ENCODE results near the gene E2F3.

Gene E2F3

DNA sequence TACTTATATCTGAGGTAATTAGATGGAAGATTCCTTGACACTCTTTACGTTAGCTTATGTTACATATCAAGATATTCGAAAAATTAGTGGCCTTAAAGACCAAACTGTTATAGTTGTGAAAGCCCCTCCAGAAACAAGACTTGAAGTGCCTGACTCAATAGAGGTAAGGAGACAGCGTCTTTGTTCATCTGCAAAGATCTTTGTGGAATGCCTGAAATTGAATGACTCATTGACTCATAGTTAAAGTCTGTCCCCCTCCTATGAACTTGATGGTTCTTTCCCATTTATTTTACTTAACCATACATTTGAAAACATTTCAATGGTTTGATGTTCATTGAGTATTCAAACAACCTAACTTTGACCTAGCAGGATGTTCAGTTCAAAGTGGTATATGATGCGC, 85.0 kb downstream of the E2F3 start:
- H3K4me2 ChIP-seq: no peak overlapping the region
- TF ChIP-seq, protein P1, sequence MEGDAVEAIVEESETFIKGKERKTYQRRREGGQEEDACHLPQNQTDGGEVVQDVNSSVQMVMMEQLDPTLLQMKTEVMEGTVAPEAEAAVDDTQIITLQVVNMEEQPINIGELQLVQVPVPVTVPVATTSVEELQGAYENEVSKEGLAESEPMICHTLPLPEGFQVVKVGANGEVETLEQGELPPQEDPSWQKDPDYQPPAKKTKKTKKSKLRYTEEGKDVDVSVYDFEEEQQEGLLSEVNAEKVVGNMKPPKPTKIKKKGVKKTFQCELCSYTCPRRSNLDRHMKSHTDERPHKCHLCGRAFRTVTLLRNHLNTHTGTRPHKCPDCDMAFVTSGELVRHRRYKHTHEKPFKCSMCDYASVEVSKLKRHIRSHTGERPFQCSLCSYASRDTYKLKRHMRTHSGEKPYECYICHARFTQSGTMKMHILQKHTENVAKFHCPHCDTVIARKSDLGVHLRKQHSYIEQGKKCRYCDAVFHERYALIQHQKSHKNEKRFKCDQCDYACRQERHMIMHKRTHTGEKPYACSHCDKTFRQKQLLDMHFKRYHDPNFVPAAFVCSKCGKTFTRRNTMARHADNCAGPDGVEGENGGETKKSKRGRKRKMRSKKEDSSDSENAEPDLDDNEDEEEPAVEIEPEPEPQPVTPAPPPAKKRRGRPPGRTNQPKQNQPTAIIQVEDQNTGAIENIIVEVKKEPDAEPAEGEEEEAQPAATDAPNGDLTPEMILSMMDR (conservative IDR thresholded peaks at IDR 0.05; ENCODE audit: low read depth, low read length): no peak
- H3K27me3 ChIP-seq (ENCODE audit: insufficient read depth, low read depth): no peaks in the 10 kb centered on the region
- no peak overlapping the region for H3K4me3 ChIP-seq (IDR thresholded peaks at IDR 0.05; ENCODE audit: insufficient read depth, low read depth, low read length)
- no peaks in the 10 kb centered on the region for H4K20me1 ChIP-seq (ENCODE audit: insufficient read depth)
- no peak overlapping the region for H3K27ac ChIP-seq
- no peak overlapping the region for H2AFZ ChIP-seq (ENCODE audit: low read depth)
- H3K79me2 ChIP-seq (ENCODE audit: insufficient read depth, low read depth): no peaks in the 10 kb centered on the region
- no peaks in the 10 kb centered on the region; the same call in 1 of the 2 replicates for H3K36me3 ChIP-seq (ENCODE audit: insufficient read depth)
- H3K4me1 ChIP-seq (ENCODE audit: low read depth, poor library complexity, severe bottlenecking): no peaks in the 10 kb centered on the region
- no peak overlapping the region for H3K9ac ChIP-seq

DNA sequence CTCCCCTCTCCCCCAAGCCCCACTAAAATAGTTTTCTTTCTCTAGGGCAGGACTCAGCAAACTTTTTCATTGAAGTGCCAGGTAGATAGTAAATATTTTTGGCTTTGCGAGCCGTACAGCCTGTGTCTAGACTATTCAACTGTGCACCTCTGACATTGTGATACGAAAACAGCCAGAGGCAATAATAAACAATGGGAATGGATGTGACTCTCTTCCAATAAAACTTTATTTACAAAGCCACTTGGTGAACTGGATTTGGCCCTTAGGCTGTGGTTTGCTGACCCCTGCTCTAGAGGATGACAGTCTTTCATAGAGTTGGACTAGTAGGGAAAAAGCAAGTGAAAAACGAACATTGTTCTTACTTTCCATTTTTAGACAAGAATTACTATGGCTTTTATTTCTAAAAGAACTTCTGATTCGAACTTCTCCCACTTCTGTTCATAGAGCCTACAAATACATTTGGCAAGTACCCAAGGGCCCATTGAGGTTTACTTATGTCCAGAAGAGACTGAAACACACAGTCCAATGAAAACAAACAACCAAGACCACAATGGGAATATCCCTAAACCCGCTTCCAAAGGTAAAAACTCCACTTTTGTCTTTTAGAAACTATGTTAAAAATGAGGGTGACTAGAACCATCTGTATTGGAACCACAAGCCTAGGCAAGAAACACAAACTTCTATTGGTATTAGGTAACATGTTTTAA, 86.1 kb downstream of the E2F3 start:
- H3K4me2 ChIP-seq: no peak overlapping the region
- no peak overlapping the region for H3K4me3 ChIP-seq (IDR thresholded peaks at IDR 0.05; ENCODE audit: insufficient read depth, low read depth, low read length)
- no peaks in the 10 kb centered on the region; the same call in 1 of the 2 replicates for H3K36me3 ChIP-seq (ENCODE audit: insufficient read depth)
- H3K27me3 ChIP-seq (ENCODE audit: insufficient read depth, low read depth): no peaks in the 10 kb centered on the region
- TF ChIP-seq, protein P1 (conservative IDR thresholded peaks at IDR 0.05; ENCODE audit: low read depth, low read length): no peak
- no peaks in the 10 kb centered on the region for H3K4me1 ChIP-seq (ENCODE audit: low read depth, poor library complexity, severe bottlenecking)
- H4K20me1 ChIP-seq (ENCODE audit: insufficient read depth): no peaks in the 10 kb centered on the region
- H2AFZ ChIP-seq (ENCODE audit: low read depth): no peak overlapping the region
- no peak overlapping the region for H3K9ac ChIP-seq
- H3K79me2 ChIP-seq (ENCODE audit: insufficient read depth, low read depth): no peaks in the 10 kb centered on the region
- H3K27ac ChIP-seq: no peak overlapping the region

DNA sequence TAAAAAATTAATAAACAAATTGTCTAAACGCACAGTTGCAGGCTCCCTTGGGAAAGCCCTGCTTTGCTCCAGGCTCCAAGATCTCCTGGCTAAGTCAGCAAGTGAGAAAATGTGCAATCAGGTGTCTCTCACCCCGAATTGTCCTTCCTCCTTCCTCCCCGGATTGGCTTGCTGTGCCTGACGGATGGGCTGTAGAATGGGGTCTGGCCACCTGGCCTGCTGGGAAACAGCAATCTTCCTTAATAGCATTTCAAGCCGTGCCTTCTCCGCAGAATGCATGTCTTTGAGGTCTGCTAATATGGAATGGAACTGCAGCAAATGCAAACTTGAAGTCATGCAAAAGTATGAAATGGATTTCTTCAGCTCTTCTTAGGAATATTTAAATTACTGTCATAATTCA, 88.9 kb downstream of the E2F3 start:
- TF ChIP-seq, protein P1 (conservative IDR thresholded peaks at IDR 0.05; ENCODE audit: low read depth, low read length): no peak

DNA sequence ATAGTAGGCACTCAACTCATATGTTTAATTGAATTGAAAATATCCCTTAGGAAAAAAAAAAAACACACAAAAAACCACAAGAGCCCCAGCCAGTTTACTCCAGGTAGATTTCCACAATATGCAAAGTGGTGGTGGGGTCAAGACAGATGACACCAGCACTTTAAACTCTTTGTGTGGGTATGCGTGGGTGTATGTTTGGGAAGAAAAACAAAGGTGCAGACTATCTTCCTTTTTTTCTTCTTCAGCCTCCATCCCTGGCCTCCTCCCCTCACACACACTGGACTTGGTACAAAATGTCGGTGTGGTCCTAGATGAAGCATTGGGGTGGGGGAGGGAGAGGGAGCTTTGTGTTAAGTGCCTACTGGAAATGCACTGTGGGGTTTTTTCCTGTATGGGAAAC, 90.4 kb downstream of the E2F3 start:
- no peaks in the 10 kb centered on the region for H4K20me1 ChIP-seq (ENCODE audit: insufficient read depth)
- H3K4me1 ChIP-seq (ENCODE audit: low read depth, poor library complexity, severe bottlenecking): no peaks in the 10 kb centered on the region
- no peak overlapping the region for H2AFZ ChIP-seq (ENCODE audit: low read depth)
- no peaks in the 10 kb centered on the region; the same call in 1 of the 2 replicates for H3K36me3 ChIP-seq (ENCODE audit: insufficient read depth)
- H3K9ac ChIP-seq: no peak overlapping the region
- H3K4me3 ChIP-seq (IDR thresholded peaks at IDR 0.05; ENCODE audit: insufficient read depth, low read depth, low read length): no peak overlapping the region
- TF ChIP-seq, protein P1 (conservative IDR thresholded peaks at IDR 0.05; ENCODE audit: low read depth, low read length): no peak
- no peaks in the 10 kb centered on the region for H3K79me2 ChIP-seq (ENCODE audit: insufficient read depth, low read depth)
- H3K27me3 ChIP-seq (ENCODE audit: insufficient read depth, low read depth): no peaks in the 10 kb centered on the region
- H3K27ac ChIP-seq: no peak overlapping the region
- no peak overlapping the region for H3K4me2 ChIP-seq

More for the DNA sequence above, 88.9 kb downstream of the E2F3 start:
- Histone ChIP-seq H3K4me3 (IDR thresholded peaks at IDR 0.05; ENCODE audit: insufficient read depth, low read depth, low read length) (no peak overlapping the region), H3K4me2 (no peak overlapping the region), H3K36me3 (ENCODE audit: insufficient read depth) (no peaks in the 10 kb centered on the region; the same call in 1 of the 2 replicates), H3K4me1 (ENCODE audit: low read depth, poor library complexity, severe bottlenecking) (no peaks in the 10 kb centered on the region), H3K79me2 (ENCODE audit: insufficient read depth, low read depth) (no peaks in the 10 kb centered on the region), H3K27me3 (ENCODE audit: insufficient read depth, low read depth) (no peaks in the 10 kb centered on the region), H3K9ac (no peak overlapping the region), H4K20me1 (ENCODE audit: insufficient read depth) (no peaks in the 10 kb centered on the region), H2AFZ (ENCODE audit: low read depth) (no peak overlapping the region), H3K27ac (no peak overlapping the region)
